22Rv1 (cell line): ENCODE results near the gene CCDC39.

ENCODE experiments used
- CTCF ChIP-seq: fragments of 450-650 bp; IDR thresholded peaks from 2 replicates; pipeline ENCODE4 v1.5.1; 2017; ENCODE audit warnings: mild to moderate bottlenecking
- ZFX ChIP-seq: fragments of 450-650 bp; IDR thresholded peaks from 2 replicates; pipeline ENCODE4 v1.6.1; 2017; ENCODE audit warnings: antibody characterized with exemption, borderline replicate concordance

- TF ChIP-seq CTCF (no peak), ZFX (no peak)
Measured at GRCh38 chr3:180698760-180699270, 19.5 kb upstream of the CCDC39 start.
